Measurements from ENCODE around the gene POLD4. TPM values are rescaled to one million over a fixed set of nuclear protein-coding genes. Genes with fewer than 3 reads are reported as not detected.

POLD4 gene
- total RNA-seq, 1 experiment from 2014 or later, result 21.8 TPM

GRCh38 chr11:67357831-67358670 is 4.7 kb upstream of the POLD4 start:
- DNase-seq (ENCODE audit: low read depth, low spot score), result no peak
- in situ Hi-C loops (cut with HindIII; ENCODE audit: low pct_unique_long_range_greater_than_20kb, low sequenced_read_pairs), result no loop called here

DNA sequence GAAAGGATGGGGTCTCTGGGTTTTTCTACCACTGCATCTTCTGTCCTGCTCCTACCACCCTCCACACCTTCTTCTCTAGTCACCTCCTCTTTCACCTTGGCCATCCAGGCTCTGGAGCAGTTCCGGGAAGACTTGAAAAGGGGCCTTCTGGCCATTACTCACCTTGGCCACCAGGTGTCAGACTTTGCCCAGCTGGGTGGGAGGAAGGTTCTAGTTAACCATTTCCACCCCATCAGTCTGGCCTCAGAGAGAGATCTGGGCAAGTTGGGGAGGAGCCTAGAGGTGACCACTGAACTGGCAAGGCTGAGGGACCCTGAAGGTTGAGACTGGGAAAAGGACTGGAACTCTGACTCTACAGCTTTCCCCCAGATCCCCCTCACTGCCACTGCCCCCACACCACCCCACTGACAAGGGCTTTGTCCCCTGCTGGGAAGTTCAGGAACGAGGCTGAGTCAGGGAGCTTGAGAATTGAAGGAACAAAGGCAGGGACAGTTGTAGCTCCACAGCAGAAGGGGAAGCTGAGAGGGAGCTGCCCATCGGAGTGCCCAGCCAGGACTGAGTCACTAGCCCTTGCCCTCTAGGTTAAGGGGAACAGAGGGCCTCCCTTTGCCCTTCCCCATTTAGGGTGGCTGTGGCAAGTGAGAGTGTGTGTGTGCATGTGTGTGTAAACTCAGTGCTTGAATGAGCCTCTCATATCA is 3.7 kb upstream of the POLD4 start:
- in situ Hi-C loops (cut with HindIII; ENCODE audit: low pct_unique_long_range_greater_than_20kb, low sequenced_read_pairs), result no loop called here
- DNase-seq (ENCODE audit: low read depth, low spot score), result peak; percentile 80

DNA sequence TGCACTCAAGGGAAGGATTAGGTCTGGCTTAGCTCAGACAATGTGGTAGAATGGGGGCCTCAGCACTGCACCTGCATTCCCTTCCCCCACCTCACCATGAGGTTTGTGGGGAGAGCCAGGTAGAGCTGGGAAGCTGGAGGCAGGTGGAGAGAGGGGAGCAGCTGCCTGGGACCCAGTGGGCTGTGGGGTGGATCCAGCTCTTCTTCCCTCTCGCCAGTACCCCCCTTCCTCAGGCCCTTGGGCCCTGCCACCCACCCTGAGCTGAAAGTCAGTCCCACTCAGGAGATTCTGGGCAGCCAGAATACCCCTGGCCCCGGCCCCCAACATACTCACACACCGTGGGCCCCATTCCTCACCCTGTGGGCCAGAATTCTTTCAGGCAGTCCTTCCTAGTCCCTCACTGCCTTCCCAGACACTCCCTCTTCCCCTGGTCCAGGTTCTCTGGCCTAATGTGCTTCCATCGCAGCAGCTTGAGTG is 3.1 kb upstream of the POLD4 start:
- in situ Hi-C loops (cut with HindIII; ENCODE audit: low pct_unique_long_range_greater_than_20kb, low sequenced_read_pairs), result no loop called here
- DNase-seq (ENCODE audit: low read depth, low spot score), result no peak

- in situ Hi-C loops (cut with HindIII; ENCODE audit: low pct_unique_long_range_greater_than_20kb, low sequenced_read_pairs), result no loop called here
- no peak for DNase-seq (ENCODE audit: low read depth, low spot score)
Observed at GRCh38 chr11:67355794-67356386, 2.5 kb upstream of the POLD4 start.

- DNase-seq (ENCODE audit: low read depth, low spot score), result no peak
- in situ Hi-C loops (cut with HindIII; ENCODE audit: low pct_unique_long_range_greater_than_20kb, low sequenced_read_pairs), result no loop called here
Observed at GRCh38 chr11:67355023-67355793, 1.9 kb upstream of the POLD4 start.

GRCh38 chr11:67354075-67355022 is 1.0 kb upstream of the POLD4 start:
- no peak for DNase-seq (ENCODE audit: low read depth, low spot score)
- in situ Hi-C loops (cut with HindIII; ENCODE audit: low pct_unique_long_range_greater_than_20kb, low sequenced_read_pairs), result no loop called here

GRCh38 chr11:67352546-67353316 is 615 bp downstream of the POLD4 start:
- in situ Hi-C loops (cut with HindIII; ENCODE audit: low pct_unique_long_range_greater_than_20kb, low sequenced_read_pairs), result no loop called here

GRCh38 chr11:67351275-67352005 is 1.9 kb downstream of the POLD4 start:
- DNase-seq (ENCODE audit: low read depth, low spot score), result peak; percentile 70
- in situ Hi-C loops (cut with HindIII; ENCODE audit: low pct_unique_long_range_greater_than_20kb, low sequenced_read_pairs), result no loop called here

More at GRCh38 chr11:67352546-67353316, 615 bp downstream of the POLD4 start:
- no peak for DNase-seq (ENCODE audit: low read depth, low spot score)

DNA sequence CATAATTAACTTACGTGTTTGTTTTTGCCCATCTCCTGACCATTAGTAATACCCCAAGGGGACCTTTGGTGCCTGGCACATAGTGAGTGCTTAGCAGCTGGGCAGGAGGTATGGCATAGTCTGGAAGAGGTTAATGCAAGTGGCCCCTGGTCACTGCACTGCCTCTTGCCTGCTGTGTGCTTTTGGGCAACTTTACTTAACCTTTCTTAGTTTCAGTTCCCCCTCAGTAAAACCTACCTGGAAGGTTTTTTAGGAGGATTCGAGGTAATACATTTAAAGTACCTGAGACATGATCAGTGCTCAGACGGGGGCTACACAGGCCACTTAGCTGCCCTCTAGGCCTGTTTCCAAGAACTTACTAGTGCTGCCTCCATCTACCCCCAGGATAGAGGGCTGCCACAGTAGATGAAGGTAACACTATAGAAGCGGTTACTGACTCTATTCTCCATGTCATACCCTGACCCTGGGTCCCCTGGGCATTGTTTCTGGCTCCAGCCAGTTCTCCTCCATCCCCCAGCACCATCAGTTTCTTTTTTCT is 3.3 kb downstream of the POLD4 start:
- DNase-seq (ENCODE audit: low read depth, low spot score), result no peak
- in situ Hi-C loops (cut with HindIII; ENCODE audit: low pct_unique_long_range_greater_than_20kb, low sequenced_read_pairs), result no loop called here

DNA sequence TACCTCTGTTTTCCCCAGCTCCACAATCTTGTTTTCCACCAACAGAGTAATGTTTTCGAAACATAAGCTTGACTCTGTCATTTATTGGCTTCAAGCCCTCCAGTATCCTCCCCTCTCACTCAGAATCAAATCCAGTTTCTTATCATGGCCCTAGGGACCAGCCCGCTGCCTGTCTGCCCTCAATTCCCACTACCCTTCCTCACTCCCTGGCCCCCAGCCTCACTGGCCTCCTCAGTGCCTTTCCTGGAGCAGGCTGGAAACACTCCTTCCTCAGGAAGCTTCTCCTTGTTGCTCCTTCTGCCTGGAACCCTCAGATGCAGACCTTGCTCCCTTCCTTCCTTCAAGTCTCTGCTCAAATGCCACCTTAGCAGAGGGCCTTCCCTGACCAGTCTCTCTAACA is 3.9 kb downstream of the POLD4 start:
- in situ Hi-C loops (cut with HindIII; ENCODE audit: low pct_unique_long_range_greater_than_20kb, low sequenced_read_pairs), result no loop called here
- no peak for DNase-seq (ENCODE audit: low read depth, low spot score)

- DNase-seq (ENCODE audit: low read depth, low spot score), result no peak
- in situ Hi-C loops (cut with HindIII; ENCODE audit: low pct_unique_long_range_greater_than_20kb, low sequenced_read_pairs), result no loop called here
Observed at GRCh38 chr11:67349036-67349435, 4.3 kb downstream of the POLD4 start.

GRCh38 chr11:67347964-67348749 is 5.2 kb downstream of the POLD4 start:
- no peak for DNase-seq (ENCODE audit: low read depth, low spot score)

DNA sequence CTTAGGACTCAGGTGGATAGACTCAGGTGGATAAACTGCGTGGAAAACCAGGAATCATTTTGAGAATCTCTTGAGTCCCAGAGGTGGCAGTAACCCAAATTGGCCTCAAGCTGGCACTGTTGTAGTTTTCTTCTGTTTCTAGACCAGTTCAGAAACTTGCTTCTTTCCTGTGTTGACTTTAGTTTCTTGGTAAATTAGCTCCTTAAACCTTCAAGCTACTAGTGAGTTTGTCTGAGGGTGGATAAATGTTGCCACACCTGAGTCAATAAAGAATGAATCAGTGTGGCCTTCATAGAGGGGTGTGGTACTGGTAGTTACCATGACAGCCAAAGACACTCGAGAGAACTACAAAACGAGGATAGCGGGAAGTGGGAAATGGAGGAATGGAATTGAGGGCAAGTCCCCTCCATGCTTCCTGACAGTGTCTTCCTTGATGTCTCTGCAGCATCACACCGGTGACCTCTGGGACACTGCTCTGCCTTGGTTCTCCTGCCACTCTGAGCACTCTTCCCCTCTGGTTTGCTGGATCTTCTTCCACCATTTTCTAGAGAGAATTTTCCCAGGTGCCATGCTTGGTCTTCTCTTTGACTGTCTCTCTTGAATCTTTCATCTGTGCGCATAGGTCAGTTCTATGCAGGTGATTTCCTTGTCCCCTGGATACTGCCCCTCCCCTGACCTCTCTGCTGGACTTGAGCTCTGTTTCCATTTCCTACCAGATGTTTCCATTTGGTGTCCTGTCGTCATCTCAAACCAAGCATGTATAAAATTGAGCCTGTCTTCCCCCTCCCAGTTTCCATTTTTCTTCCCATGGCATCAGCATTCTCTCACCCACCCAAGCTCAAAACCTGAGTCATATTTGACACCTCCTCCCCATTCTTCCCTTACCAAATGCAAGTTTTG is 7.2 kb downstream of the POLD4 start:
- peak; percentile 44 for DNase-seq (ENCODE audit: low read depth, low spot score)
- in situ Hi-C loops (cut with HindIII; ENCODE audit: low pct_unique_long_range_greater_than_20kb, low sequenced_read_pairs), result no loop called here

More at GRCh38 chr11:67347964-67348749, 5.2 kb downstream of the POLD4 start:
- in situ Hi-C loops (cut with HindIII; ENCODE audit: low pct_unique_long_range_greater_than_20kb, low sequenced_read_pairs), result no loop called here

Measured in SK-MEL-5 (cell line).